PFSK-1 (cell line): ENCODE measurements around the gene FDXR.

Source experiments
- POLR2AphosphoS5 ChIP-seq: IDR thresholded peaks from 2 replicates; pipeline ENCODE4 v1.6.1; 2012; ENCODE audit warnings: low read depth, mild to moderate bottlenecking, control low read depth, low read length, moderate library complexity
- TAF1 ChIP-seq: IDR thresholded peaks from 2 replicates; pipeline ENCODE4 v1.6.1; 2012; ENCODE audit warnings: low read length, control low read depth, borderline replicate concordance; ENCODE audit not compliant: insufficient read depth

DNA sequence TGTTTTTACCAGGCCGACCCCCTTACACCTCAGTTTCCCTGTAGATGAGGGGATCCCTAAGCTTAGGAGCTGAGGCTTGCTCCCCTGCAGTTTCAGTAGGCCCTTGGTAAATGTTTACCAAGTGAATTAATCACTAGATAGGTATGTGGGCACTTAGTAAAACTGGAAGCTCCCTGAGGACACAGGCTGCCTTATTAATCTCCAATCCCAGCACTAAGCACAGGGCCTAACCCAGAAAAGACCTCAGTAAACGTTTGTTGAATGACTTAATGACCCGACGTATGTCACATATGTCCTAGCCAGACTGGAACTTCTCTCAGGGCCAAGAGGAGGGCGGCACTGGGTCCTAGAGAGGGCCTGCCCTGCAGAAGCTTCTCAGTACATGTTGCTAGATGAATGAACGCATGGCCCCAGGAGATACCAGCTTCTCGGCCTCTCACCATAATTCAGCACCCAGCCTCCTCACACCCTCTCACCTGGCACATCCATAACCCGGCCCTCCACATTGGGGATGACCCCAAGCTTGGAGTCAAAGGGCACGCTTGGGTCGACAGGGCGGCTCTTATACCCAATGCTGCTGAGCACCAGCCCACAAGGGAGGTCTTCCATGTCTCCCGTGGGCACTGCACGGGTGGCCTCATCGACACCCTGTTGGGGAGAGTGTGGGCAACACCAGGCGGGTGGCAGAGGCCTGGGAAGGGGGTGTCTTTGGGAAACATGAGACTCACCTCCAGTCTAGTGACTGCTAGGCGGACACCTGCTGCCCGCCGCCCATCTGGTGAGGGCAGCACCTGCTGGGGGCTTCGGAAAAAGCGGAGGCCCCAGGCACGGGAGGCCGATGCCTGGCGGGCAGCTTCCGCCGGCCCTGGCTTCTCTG, 9.1 kb downstream of the FDXR start:
- no peak for TF ChIP-seq TAF1
- TF ChIP-seq POLR2AphosphoS5, result no peak
